NCI-H774 (cell line): ENCODE measurements around the gene SPCS1.
"Not testable (repeated sequence)": the region's sequence is repeated elsewhere in the genome, so short reads cannot be mapped to it uniquely, and the experiment has no call there.

Source experiments
- DNase-seq: peaks from one replicate; lab custom pipeline; 2025; lab: John Stamatoyannopoulos, UW

SPCS1 gene

DNA sequence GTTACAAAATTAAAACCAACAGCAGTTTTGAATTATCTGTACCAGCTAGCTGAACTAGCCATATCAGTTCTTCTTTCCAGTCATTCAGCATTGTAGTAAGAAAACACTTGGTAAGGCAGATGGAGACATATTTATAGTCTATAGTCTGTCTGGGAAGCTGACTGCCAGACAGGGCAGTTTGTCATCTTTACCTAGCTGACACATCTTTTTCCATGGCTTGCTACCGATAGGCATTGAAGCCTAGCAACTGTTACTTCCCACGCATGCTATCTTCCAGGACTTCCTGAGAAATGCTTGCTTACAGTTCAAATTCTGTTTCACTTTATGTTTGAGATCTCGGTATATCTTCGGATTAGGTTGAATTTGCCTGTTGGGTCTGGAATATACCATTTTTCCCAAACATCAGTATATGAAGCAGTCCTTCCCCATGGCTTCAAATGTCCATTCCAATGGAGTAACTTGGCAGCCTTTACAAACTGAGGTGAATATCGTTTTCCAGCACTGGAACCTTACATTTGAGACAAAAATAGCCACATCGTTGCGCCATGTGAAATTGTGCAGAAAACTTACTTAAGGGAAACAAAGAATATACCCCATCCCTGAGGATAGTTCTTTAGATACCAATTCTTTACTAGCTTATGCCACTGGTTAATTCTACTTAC lies 11.2 kb upstream of the SPCS1 start:
- DNase-seq: no peak

DNA sequence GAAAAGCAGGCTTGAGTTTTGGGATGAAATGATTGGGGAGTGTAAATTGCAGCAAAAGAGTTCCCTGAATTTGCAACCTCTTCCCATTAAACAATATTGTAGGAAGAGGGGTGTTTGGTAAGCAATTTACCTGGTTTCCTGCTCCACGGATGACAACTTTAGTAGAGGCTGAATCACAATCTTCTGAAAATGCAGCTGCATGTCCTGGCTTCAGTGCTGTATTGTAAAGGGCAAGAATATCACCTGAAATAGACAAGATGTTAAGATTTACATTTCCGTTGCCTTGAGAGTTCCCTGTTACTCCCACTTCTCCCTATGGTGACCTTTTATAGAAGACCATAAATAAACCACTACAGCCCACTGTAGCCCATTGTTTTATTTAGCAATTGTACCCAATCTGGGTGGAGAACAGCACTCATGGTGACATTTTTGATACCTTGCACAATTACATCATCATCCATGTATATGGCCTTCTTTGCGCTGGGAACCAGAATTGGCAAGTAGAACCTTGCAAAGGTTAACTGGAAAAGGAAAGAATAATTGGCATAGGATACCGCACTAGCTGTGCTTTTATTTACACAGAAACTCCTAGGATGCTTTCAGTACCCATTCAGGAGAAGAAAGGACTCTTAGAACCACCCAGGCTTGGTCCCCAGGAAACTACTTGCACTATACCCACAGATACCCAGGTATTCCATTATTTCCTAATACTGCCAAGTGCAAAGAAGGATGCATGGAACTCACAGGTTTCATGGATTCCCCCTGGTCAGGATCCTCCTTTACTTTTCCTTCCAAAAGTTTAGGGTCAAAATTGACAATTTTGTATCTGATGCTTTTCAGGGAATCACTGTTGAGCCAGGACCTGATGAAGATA lies 9.9 kb upstream of the SPCS1 start:
- no peak for DNase-seq

DNA sequence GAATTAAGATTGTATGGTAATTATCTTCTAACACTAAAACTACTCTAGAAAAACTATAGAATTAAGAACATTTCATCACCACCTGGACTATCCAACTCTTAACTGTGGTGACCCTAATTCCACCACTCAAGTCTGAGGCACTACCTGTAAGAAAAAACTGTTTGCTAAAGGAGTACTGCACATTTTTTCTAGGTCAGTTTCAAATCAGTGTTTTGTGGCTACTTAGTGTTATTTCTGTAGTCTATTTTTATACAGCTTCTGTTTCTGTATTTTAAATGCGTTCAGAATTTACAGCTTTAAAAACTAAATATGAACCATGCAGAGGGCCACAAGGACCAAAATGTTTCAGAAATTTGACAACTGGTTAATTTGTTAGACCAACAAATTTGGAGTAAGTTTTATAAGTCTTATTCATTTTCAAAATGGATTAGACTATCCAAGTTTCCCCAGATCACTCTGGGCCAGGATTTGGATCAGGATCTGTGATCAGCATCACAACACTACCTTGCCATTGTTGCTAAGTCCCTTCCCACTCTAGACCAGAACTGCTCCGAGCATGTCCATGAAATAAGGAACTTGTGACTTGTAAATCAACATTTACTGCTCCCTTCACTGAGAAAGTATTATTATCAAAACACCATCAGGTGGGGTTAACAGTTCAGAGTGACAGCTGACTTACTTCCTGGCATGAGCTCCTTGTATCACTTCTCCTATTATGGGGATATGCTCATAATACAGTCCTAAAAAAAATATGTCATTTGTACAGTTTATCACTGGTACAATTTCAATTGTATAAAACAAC lies 8.9 kb upstream of the SPCS1 start:
- no peak for DNase-seq

DNA sequence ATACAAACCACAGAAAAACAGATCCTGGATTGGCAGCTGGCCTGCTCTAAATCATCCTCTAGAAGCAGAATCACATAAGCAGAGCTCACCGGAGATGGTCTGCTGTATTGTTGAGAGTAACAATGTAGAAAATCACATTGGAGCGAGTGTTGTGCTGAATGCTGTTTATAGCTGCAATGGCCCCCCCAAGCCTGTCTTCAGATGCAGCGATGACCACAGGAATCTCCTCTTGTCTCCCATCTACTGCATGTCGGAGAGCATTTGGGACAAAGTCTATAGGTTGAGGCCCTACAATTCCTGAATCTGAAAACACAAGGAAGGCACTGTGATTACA lies 8.3 kb upstream of the SPCS1 start:
- DNase-seq: no peak

DNA sequence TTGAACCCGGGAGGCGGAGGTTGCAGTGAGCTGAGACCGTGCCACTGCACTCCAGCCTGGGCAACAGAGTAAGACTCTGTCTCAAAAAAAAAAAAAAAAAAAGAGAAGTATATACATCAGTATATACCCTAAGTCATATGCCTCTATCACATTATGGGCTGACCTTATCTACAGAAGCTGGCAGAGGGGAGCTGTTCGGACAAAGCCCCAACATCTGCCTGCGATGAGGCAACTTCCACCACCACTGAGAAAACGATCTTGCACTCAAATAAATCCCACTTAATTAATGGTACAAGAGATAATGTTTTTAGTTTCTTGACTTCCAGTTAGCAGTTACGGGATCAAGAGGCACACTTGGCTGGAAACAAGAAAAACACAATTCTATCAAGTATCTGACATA lies 2.6 kb upstream of the SPCS1 start:
- no peak for DNase-seq

DNA sequence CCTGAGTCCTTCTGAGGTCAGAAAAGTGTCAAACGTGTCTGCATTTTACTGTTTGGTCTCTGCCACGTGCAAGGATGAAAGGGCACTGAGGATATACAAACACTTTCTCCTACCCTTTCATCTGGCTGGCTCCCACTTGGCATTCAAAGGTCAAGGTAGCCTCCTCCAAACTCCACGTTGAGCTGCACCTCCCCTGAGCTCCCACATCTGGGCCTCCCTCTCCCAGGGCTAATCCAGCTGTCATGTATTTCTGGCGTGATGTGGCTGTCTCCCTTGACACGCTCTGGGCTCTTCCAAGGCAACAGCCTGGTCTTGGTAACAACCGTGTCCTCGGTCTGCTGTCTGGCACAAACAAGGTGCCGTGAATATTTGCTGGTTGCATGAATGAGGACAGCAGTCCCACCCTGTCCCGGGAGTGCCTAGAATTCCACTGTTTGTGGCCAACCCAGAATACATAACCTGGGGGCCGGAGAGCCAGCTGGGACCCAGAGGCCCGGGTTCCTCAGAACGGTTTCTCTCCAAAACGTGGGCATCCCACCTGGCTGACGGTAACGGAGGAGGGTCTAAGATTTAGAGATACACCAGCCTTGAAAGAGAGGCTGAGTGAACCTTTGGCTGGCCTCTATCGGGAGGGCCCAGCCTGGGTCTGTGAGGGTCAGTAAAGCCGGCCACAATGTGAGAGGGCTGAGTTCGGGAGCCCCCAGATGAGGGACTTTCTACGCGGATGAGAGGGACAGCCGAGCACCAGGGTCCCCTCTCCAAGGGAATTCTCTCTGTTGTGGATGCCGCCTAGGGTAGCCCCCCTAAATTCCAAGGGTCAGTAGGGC lies 1.1 kb upstream of the SPCS1 start:
- no peak for DNase-seq

DNA sequence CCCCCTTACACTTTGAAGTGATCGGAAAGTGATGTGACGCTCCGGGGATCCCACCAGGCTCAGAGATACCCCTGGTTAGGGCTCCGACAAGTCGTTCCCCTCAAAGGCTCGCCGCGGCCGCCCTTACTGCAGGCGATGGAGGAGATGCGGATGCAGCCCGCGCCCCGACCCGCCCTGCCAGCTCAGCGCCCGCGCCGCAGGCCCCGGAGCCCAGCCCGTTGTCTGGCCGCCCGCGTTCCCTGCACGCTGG lies 543 bp upstream of the SPCS1 start:
- no peak for DNase-seq

DNA sequence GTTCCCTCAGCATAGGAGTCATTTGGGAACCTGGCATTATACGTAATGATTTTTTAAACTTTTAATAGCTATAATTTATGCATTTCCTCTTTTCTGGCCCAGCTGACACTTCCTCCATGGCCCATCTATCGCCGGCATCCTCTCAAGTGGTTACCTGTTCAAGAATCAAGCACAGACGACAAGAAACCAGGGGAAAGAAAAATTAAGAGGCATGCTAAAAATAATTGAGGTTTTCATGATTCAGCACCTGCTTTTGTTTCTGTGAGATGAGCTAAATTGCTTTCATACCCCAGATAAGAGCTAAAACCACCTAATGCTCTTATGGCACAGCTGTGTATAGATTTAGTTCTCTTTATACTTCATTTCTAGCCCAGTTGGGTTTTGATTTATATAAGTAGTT lies 1.7 kb downstream of the SPCS1 start:
- DNase-seq: no peak

DNA sequence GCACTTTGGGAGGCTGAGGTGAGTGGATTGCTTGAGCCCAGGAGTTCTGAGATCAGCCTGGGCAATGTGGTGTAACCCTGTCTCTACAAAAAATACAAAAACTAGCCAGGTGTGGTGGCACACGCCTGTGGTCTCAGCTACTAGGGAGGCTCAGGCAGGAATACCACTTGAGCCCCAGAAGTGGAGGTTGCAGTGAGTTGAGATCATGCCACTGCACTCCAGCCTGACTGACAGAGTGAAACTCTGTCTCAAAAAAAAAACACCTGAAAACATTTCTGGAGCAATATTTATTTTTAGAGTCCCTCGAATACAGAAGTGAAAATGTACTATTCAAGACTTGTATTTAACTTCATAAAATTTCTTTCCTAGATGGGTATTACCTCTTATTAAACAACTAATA lies 4.6 kb downstream of the SPCS1 start:
- no peak for DNase-seq

DNA sequence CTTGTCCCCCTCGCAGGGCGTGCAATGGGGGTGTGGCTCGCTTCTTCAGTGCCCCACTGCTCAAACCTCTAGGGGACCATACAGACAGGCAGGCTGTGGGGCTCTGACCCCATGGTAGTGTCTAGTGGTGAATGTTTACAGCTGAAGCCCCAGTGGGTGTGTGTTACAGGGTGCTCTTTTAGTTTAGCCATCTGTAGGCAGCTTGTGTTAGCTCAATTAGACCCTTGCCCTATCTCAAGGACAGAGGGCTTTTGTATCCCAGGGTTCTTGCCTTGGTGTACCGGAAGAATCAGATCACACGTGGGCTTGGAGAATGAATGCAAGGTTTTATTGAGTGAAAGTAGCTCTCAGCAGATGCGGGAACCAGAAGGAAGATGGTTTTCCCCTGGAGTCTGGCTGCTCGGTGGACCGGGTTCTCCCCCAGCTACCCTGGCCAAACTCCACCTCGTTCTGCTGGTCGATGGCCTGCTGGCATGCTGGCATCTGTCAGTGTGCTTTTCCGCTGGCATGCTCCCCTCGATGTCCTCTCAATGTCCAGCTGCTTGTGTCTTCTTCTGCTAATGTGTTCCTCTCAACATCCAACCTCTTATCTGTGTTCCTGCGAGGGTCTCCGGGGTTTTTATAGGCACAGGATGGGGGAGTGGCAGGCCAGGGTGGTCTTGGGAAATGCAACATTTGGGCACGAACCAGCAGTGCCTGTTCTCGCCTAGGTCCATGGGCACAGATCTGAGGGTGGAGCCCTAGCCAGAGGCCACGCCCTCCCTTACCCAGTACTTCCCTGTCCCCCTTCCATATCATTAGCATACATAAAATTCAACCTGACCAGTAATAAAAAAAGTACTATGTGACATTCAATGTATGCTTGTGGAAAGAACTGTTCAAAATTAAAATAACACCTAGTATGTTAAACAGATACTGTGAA lies 6.6 kb downstream of the SPCS1 start:
- DNase-seq: no peak

DNA sequence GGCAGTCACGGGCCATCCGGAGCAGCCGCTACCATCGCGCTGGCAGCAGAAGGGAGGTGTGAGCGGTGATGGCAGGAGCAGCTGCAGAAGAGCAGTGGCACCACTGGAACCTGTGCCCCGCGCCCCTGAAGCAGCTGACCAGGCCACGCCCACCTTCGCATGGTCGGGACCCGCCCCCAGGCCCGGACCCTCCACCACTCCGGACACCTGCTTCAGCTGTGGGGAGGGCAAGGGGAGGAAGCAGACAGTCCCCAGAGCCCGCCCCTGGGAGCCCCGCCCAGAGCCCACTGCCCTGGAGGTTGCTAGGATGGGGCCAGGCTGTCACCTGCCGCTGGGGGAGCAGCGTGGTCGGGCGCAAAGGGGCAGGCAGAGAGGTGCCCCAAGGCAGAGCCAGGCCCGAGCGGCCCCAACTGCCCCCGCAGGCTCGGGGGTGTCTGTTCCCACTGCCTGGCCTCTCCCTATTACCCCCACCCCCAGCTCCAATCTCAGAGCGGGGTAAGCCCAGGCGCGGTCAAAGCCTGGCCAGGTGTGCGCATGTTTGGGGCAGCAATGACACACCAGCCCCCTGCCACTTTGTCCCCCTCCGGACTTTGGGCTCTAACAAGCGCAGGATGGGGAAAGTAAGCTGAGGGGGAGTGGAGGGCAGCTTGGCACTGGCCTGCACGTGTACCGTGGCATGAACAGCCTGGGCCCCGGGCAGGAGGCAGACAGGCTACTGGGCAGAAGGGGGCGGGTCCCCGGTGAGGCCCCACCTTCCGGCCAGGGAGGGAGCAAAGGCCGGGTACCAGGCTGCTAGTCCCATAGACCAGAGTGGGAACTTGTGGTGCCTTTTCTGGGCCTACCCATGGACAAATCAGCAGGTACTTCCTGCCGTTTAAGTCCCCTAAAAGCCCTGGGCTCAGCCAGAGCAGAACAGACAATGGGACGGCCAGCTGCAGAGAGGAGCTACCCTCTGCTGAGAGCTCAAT lies 8.7 kb downstream of the SPCS1 start:
- no peak for DNase-seq

DNA sequence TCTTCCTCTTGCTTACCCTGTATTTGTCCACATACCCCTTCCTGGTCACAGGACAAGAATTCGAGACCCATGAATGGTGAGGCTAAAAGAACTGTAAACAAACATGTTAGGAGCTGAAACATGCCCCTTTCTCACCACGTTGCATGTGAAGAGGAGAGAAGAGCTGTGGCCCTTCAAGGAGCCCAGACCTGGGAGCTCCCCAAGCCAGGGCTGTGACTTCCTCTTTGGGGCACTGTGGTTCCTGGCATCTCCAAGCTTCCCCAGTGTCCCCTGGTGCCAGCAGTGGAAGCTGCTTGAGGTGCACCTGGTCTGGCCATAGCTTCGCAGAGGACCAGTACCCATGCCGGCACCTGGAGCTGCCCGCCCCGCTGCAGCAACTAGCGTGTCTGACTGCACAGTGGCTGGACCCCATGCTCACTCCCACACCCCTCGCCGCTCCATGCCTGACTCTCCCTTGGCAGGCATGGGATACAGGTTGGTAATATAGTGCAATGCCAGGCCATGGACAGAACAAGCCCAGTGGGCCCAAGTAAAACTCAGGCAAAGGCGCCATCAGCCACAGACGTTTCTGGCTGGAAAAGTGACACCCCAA lies 9.9 kb downstream of the SPCS1 start:
- DNase-seq: no peak

DNA sequence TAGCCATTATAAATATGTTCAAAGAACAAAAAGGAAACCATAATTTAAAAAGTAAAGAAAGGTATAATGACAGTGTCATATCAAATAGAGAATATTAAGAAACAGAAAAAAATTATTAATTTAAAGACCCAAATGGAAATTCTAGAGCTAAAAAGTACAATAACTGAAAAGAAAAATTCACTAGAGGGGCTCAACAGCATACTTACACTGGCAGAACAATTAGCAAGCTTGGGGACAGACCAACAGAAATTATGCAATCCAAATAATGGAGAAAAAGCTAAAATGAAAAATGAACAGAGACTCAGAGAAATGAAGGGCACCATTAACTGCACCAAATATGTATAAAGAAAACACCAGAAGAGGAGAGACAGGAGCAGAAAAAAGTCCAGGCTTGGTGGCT lies 13.7 kb downstream of the SPCS1 start:
- no peak for DNase-seq

DNA sequence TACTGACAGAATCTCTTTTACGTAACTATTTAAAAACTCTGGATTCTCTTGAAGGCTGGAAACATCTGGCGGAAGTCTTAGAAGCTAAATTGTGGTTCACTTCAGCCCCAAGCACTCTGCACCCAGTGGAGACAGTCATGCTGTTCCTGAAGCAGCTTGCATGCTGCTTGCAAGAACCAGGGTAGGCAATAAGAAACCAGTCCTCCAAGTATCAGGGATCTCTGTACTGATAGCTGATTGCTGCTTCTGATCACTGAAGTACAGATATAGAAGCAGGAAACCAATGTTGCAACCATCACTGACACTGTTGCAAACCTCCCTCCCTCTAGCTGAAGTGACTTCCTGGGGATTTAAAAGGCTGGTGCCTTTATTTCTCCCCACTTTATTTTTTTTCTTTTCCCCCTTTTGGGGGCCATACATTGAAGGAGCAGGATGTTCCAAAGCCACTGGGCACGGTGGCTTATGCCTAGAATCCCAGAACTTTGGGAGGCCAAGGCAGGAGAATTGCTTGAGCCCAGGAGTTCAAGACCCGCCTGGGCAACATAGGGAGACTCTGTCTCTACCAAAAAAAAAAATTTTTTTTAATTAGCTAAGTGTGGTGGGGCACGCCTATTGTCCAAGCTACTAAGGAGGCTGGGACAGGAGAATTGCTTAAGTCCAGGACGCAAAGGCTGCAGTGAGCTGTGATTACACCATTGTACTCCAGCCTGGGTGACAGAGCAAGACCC lies 15.3 kb downstream of the SPCS1 start:
- no peak for DNase-seq

DNA sequence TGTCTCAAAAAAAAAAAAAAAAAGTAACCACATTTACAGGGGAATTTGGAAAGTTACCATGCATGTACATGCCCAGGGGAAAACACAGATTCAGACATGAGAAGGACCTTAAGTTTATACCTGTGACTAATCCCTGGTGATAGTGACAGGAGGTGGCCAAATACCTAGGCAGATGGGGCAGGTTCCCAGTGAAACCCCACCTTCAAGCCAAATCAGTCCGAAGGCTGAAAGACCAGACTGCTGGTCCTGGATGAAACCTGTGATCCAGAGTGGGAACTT lies 15.8 kb downstream of the SPCS1 start:
- DNase-seq: no peak

DNA sequence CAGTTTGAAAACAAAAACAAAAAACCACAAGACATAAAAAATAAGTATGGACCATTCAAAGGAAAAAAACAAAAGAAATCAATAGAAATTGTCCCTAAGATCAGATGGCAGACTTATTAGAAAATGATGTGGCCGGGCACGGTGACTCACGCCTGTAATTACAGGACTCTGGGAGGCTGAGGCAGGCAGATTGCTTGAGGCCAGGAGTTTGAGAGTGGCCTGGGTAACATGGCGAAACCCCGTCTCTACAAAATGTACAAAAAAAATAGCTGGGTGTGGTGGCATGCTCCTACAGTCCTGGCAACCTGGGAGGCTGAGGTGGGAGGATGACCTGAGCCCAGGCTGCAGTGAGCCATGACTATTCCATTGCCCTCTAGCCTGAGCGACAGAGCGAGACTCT lies 16.6 kb downstream of the SPCS1 start:
- no peak for DNase-seq

DNA sequence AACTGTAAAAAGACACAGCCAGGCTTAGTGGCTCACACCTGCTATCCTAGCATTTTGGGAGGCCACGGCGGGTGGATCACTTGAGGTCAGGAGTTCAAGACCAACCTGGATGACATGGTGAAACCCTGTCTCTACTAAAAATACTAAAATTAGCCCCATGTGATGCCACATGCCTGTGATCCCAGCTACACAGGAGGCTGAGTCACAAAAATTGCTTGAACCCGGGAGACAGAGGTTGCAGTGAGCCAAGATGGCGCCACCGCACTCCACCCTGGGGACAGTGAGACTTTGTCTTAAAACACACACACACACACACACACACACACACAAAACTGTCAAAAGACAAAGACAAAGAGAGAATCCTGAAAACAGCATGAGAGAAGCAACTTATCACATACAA lies 18.0 kb downstream of the SPCS1 start:
- DNase-seq: no peak

DNA sequence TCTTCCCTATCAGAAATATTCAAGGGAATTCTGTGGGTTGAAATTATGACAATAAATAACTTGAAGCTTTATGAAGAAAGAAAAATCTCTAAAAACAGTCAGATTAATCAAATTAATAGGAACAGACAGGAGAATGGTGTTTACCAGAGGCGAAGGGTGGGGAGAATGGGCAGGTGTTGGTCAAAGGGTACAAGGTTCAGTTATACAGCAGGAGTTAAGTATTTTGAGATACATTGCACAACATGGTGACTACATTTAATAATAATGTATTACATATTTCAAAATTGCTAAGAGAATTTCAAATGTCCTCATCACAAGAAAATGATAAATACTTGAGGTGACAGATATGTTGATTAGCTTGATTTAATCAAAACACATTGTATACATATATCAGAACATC lies 18.6 kb downstream of the SPCS1 start:
- no peak for DNase-seq

DNA sequence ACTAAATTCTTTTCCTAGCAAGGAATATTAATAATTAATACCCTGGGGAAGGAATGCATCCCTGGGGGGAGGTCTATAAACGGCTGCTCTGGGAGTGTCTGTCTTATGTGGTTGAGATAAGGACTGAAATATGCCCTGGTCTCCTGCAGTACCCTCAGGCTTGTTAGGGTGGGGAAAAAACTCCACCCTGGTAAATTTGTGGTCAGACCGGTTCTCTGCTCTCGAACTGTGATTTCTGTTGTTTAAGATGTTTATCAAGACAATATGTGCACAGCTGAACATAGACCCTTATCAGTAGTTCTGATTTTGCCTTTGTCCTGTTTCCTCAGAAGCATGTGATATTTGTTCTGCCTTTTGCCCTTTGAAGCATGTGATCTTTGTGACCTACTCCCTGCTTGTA lies 22.8 kb downstream of the SPCS1 start:
- DNase-seq: not testable (repeated sequence)
